Fibroblast of lung (primary cell): Measurements from ENCODE around the gene ZNF608.

Experiments
- EZH2 ChIP-seq: IDR thresholded peaks from 2 replicates; pipeline ENCODE4 v1.5.1; 2012; ENCODE audit warnings: low read length, control low read depth, mild to moderate bottlenecking; ENCODE audit errors: missing control alignments
- TF ChIP-seq, protein P1 (sequence below), 2 donors: IDR thresholded peaks in 1 of 2; conservative IDR thresholded peaks in 1 of 2; 1 replicate in 1 of 2; 2 replicates in 1 of 2; pipeline ENCODE4 v1.5.1; 2011 to 2012; ENCODE audit warnings: low read length in 2 of 2, control low read depth in 1 of 2, inconsistent platforms in 1 of 2, low read depth in 1 of 2, mild to moderate bottlenecking in 1 of 2

DNA sequence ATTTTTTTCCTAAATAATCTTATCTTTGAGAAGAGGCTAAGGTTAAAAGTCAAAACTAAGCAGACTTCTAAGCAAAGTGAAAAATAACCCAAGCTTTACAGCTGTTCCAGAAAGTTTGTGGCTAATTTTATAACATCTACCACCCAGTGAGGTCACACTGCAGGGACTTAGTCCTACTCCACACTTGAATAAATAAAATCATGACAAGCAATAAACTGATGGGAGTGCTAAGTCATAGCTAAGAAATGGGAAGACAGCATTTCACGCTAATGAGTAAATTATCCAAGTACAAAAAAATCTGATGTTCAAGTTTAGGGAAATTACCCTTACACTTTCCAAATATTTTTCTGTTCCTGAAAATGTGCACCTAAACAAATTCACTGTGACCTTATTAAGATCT is 47.7 kb downstream of the ZNF608 start:
- TF ChIP-seq, protein P1, sequence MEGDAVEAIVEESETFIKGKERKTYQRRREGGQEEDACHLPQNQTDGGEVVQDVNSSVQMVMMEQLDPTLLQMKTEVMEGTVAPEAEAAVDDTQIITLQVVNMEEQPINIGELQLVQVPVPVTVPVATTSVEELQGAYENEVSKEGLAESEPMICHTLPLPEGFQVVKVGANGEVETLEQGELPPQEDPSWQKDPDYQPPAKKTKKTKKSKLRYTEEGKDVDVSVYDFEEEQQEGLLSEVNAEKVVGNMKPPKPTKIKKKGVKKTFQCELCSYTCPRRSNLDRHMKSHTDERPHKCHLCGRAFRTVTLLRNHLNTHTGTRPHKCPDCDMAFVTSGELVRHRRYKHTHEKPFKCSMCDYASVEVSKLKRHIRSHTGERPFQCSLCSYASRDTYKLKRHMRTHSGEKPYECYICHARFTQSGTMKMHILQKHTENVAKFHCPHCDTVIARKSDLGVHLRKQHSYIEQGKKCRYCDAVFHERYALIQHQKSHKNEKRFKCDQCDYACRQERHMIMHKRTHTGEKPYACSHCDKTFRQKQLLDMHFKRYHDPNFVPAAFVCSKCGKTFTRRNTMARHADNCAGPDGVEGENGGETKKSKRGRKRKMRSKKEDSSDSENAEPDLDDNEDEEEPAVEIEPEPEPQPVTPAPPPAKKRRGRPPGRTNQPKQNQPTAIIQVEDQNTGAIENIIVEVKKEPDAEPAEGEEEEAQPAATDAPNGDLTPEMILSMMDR (conservative IDR thresholded peaks at IDR 0.05 in 1 of 2, IDR thresholded peaks at IDR 0.05 in 1 of 2; ENCODE audit: low read depth in 1 of 2, low read length in 2 of 2) = no peak
- TF ChIP-seq EZH2 = no peak
